HG03521 (cell line): Measurements from ENCODE around the gene CIAO3.
"Not testable (repeated sequence)": the region's sequence is repeated elsewhere in the genome, so short reads cannot be mapped to it uniquely, and the experiment has no call there.

Experiments
- ATAC-seq: cut with Tn5 transposase; IDR thresholded peaks from one replicate; pipeline ENCODE4 v1.9.1; 2021; ENCODE audit warnings: mild to moderate bottlenecking, moderate library complexity; ENCODE audit not compliant: unreplicated experiment

The CIAO3 gene

GRCh38 chr16:776298-776697 lies 35.5 kb upstream of the CIAO3 start:
- not testable (repeated sequence) for ATAC-seq

GRCh38 chr16:775236-775796 lies 34.5 kb upstream of the CIAO3 start:
- no peak for ATAC-seq

GRCh38 chr16:774086-775001 lies 33.5 kb upstream of the CIAO3 start:
- no peak for ATAC-seq

GRCh38 chr16:772959-773358 lies 32.2 kb upstream of the CIAO3 start:
- ATAC-seq = no peak

- ATAC-seq = no peak
Observed at GRCh38 chr16:770411-770810, 29.6 kb upstream of the CIAO3 start.

- no peak for ATAC-seq
Observed at GRCh38 chr16:769934-770333, 29.1 kb upstream of the CIAO3 start.

GRCh38 chr16:769184-769784 lies 28.5 kb upstream of the CIAO3 start:
- ATAC-seq = no peak

- ATAC-seq = no peak
Observed at GRCh38 chr16:768428-768827, 27.6 kb upstream of the CIAO3 start.

GRCh38 chr16:767743-768235 lies 27.0 kb upstream of the CIAO3 start:
- no peak for ATAC-seq

- no peak for ATAC-seq
Observed at GRCh38 chr16:766820-767640, 26.2 kb upstream of the CIAO3 start.

GRCh38 chr16:766008-766819 lies 25.4 kb upstream of the CIAO3 start:
- ATAC-seq = no peak

- ATAC-seq = no peak
Observed at GRCh38 chr16:765488-765865, 24.7 kb upstream of the CIAO3 start.

- no peak for ATAC-seq
Observed at GRCh38 chr16:764848-765487, 24.2 kb upstream of the CIAO3 start.

GRCh38 chr16:764184-764750 lies 23.5 kb upstream of the CIAO3 start:
- no peak for ATAC-seq

GRCh38 chr16:763369-764183 lies 22.8 kb upstream of the CIAO3 start:
- ATAC-seq = no peak

- ATAC-seq = no peak
Observed at GRCh38 chr16:762595-763268, 21.9 kb upstream of the CIAO3 start.

- ATAC-seq = no peak
Observed at GRCh38 chr16:761625-762513, 21.1 kb upstream of the CIAO3 start.
